RPMI7951 (cell line): ENCODE data around the gene VASH2. TPM values are rescaled to one million over a fixed set of nuclear protein-coding genes. Genes with fewer than 3 reads are reported as not detected.
"Not testable (repeated sequence)": the region's sequence is repeated elsewhere in the genome, so short reads cannot be mapped to it uniquely, and the experiment has no call there.

Experiments
- DNase-seq: peaks from one replicate; pipeline ENCODE4 v3.0.0-alpha.2; 2012; ENCODE audit warnings: low read depth
- total RNA-seq: library from RNA; depleted of rRNA; stranded (reverse); fragments of >200 nt; shearing (Covaris generic); gene quantifications from 2 replicates; pipeline ENCODE4 v1.2.3, GENCODE V29; 2014; rRNA removed

Gene VASH2
- total RNA-seq: 0.48 and 0.88 TPM in 2 replicates

DNA sequence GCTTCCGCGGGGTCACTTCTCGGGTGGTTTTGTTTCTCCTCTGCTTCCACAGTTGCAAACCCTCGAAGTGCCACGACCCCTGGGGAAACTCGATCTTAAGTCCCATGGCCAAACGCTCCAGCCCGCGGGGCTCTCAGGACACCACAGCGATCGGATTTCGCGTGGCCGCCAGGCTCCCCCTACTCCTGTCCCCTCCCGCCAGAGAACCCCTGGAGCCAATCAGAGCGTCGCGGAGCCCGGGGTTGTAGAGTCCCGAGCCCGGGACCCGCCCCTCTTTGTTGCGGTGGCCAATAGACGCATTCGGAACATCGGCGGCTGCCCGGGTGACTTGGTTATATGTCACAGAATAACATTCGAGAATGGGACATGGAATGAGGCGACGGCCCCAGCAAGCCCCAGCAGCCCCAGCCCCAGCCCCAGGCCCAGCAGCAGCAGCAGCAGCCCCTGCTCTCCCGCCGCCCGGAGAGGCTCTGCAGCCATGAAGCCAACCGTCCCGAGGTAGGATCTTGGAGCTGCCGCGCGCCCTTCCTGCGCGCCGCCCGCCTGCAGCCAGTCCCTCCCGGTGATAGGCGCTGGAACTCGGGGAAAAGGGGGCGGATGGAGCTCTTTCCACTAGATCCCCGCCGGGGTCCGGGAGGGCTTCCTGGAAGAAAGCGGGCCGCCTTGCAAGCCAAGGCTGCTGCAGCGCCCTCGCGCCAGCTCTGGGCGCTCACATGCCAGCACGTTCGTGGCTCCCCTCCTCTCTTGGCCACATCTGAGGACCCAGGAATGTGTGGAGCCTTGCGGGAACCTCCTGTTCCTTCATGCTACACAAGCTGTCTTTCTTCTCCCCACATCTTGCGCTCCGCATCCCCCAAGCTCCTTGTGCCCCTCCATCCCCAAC is at the start of gene VASH2:
VASH2 (plus strand) TSS at position 299 of the 883 bp plus-strand sequence. CDS start 1,002 bp downstream, outside the sequence.
- peak; percentile 81 for DNase-seq

DNA sequence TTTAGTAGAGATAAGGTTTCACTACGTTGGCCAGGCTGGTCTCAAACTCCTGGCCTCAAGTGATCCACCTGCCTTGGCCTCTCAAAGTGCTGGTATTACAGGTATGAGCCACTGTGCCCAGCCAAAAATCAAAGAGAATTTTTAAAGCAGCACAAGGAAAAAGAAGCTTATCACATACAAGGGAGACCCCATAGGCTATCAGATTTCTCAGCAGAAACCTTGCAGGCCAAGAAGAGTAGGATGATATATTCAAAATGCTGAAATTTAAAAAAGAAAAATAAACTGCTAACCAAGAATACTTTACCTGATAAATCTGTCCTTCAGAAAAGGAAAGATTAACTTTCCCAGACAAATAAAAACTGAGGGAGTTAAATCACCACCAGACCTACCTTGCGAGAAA is 49.1 kb upstream of the VASH2 start:
- DNase-seq: no peak

DNA sequence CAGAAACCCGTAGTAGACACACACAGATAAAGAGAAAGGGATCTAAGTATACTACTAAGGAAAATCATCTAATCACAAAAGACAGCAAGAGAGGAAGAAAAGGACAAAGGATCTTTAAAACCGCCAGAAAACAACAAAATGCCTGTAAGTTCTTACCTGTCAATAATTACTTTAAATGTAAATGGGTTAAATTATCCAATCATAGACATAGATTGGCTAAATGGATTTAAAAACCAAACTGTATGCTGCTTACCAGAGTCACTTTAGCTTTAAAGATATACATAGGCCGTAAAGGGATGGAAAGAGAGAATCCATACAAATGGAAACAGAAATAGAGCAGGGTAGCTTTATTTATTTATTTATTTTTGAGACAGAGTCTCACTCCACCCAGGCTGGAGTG is 48.3 kb upstream of the VASH2 start:
- DNase-seq: no peak

DNA sequence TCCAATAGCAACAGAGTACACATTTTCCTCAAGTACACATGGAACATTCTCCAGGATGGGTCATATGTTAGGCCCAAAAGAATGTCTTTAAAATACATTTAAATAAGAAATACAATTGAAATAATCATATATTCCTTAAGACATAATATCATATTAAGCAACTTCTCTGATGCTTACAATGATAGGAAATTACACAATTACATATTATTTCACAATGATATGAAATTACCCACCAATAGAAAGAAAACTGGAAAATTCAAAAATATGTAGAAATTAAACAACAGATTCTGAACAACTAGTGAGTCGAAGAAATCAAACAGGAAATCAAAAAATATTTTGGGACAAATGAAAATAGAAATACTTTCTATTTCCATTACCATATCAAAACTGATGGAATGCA is 46.7 kb upstream of the VASH2 start:
- no peak for DNase-seq

DNA sequence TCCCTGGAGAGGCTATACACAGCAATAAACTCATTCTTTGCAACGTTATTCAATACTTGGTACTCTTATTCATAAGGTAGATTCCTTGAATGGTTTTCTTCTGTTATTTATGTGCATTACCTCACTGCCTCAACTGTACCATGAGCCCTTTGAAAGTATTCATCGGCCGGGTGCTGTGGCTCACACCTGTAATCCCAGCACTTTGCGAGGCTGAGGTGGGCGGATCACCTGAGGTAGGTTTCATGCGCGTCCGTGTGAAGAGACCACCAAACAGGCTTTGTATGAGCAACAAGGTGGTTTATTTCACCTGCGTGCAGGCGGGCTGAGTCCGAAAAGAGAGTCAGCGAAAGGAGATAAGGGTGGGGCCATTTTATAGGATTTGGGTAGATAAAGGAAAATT is 42.3 kb upstream of the VASH2 start:
- DNase-seq: not testable (repeated sequence)

DNA sequence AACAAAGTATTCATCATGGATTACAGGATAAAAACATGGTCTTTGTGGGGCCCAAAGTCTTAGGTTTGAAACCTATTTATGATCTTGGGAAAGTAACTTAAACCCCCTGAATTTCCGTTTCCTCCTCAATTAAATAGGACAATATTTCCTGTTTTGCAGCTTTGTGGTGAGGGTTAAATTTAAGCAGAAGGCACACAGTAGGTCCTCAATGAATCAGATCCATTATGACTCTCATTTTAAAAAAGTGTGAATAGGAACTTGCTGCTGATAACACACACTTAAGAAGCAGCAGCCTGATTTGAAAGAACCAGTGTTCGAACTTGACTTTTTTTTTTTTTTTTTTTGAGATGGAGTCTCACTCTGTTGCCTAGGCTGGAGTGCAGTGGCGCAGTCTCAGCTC is 41.4 kb upstream of the VASH2 start:
- DNase-seq: no peak

DNA sequence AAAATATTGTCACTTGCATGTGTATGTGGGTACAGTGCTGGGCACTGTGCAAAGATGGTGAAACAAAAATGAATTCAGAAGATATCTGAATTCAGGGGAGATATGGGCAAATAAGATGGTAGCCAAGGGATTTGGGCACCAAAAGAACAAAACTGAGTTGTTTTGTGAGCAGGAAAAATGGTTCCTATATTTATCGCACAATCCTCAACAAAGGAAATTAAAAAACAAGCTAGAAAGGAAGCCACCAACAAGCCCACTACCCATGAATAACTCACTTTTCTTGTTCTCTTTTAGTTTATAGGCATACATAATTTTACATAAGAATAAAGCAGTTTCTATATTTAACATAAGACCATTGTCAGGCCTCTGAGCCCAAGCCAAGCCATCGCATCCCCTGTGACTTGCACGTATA is 40.7 kb upstream of the VASH2 start:
- no peak for DNase-seq

DNA sequence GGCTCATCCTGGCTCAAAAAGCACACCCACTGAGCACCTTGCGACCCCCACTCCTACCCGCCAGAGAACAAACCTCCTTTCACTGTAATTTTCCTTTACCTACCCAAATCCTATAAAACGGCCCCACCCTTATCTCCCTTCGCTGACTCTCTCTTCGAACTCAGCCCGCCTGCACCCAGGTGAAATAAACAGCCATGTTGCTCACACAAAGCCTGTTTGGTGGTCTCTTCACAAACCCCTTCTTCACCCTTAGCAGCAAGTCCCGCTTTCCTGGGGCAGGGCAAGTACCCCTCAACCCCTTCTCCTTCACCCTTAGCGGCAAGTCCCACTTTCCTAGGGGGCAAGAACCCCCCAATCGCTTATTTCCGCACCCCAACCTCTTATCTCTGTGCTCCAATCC is 40.1 kb upstream of the VASH2 start:
- DNase-seq: not testable (repeated sequence)

DNA sequence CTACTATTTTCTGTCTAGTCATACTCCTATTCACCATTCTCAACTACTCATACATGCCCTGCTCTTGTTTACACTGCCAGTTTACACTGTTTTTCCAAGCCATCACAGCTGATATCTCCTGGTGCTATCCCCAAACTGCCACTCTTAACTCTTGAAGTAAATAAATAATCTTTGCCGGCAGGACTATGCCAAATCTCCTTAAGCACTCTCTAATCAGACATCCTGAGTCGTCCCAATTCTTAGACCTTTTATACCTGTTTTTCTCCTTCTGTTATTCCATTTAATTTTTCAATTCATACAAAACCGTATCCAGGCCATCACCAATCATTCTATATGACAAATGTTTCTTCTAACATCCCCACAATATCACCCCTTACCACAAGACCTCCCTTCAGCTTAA is 36.7 kb upstream of the VASH2 start:
- DNase-seq: not testable (repeated sequence)

DNA sequence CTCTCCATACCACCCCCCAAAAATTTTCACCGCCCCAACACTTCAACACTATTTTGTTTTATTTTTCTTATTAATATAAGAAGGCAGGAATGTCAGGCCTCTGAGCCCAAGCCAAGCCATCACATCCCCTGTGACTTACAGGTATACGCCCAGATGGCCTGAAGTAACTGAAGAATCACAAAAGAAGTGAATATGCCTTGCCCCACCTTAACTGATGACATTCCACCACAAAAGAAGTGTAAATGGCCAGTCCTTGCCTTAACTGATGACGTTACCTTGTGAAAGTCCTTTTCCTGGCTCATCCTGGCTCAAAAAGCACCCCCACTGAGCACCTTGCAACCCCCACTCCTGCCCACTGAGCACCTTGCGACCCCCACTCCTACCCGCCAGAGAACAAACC is 36.2 kb upstream of the VASH2 start:
- not testable (repeated sequence) for DNase-seq

DNA sequence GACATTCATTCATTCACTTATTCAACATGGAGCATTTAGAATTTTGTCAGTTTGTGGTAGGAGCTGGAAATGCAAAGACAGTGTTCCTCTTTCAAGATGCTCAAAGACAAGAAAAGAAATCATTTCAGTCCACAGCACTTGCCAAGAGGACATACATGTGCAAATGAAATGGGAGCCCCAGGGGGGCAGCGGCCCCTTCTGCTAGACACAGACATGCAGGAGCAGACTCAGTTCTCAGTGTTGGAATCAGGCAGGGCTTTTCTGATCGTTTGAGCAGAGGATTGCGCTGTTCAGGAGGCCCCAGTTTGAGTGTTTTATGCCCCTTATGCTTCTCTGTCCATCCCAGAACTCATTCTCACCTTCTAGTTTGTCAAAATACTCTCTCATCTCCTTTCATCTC is 35.6 kb upstream of the VASH2 start:
- DNase-seq: no peak

DNA sequence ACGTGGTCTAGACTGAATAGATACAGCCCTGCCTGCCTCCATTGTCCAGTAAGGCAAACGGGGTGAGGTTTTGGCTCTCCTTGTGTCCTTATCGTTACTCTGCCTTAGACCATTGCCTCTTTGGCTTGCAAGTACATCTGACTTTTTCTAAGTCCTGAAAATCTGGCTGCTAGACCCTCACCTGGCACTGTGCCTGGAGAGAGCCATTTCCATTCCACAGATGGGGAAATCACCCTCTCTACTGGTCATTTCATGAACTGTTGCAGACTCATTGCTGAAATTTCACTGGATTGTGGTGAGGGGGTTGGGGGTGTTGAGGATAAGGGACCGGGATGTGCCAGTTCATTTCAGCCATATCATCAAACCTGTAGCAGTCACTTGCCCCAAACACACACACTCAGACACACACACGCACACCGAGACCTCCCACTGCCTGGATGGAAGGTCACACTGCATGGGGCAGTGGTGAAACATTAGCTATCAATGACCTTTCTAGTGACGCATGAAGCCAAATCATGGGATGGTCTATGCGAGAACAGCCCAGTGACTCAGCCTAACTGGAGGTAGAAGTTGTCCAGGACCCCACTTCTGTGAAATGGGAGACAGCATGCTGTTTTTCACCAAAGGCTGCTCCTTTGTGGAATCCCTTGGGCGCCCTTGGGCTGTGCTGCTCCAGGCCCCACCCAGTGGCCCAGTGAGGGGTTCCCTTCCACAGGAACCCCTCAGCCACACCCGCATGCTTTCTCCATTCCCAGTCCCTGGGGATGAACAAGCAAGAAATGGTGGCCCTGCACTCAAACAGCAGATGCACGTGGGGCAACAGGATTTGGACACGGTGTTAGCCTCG is 34.9 kb upstream of the VASH2 start:
- DNase-seq: no peak

DNA sequence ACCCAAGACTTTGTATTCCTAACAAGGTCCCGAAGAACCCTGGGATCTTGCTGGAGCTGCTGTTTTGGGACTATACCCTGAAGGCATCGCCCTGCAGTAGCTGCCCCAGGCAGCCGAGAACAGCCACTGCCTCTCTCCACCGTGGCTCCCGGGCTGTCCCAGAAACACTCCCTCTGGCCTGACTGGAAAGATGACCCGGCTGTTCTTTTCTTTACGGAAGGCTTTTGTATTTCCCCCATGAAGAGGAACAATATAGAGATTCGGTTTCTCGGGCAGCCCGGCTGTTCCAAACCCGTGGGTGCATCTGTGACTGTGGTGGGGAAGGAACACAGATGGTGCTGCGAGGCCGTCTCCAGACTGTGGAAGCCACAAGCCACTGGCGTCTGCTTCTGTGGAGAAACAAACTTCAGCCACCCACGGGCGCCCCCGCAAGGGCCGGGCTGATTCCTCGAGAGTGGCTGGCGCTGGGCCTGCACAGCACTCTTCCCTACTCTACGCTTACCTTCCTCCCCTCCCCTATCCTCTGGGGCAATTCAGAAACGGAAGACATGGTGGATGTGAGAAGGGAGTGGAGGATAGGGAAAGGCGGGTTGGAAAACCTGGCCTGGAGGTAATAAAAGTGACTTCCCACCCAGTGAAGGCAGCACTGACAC is 33.7 kb upstream of the VASH2 start:
- peak; percentile 50 for DNase-seq

DNA sequence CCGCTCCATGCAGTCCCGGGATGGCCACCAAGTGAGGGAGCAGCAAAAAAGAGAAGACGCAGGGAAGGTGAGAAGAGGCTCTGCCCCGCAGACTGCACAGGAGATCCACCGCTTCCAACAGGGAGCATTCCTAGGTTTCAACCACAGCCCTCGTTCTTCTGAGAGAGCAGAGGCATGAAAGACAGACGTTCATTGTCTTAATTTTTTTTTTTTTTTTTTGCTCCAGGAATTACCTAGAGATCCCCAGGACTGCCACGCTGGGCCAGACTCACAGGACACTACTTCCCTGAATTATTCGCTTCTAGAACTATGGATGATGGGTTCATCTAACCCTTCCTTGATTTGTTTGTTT is 33.2 kb upstream of the VASH2 start:
- DNase-seq: no peak

DNA sequence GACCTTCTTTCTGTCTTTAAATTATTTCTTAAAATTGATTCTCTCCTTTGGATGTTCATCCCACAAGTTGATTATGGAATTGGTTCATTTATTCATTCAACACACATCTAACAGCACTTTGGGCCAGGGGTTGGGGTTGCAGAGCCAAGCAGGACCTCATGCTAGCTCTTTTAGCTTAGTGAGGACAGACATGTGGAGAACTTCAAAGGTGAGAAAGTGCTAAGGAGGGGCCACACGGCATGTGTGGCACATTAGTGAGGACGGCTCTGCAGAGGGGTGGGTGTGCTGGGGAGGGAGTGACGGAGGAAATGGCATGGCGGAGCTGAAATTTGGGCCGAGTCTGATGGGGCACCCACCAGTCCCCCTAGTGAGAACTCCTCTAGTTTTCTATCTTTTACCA is 32.5 kb upstream of the VASH2 start:
- no peak for DNase-seq

DNA sequence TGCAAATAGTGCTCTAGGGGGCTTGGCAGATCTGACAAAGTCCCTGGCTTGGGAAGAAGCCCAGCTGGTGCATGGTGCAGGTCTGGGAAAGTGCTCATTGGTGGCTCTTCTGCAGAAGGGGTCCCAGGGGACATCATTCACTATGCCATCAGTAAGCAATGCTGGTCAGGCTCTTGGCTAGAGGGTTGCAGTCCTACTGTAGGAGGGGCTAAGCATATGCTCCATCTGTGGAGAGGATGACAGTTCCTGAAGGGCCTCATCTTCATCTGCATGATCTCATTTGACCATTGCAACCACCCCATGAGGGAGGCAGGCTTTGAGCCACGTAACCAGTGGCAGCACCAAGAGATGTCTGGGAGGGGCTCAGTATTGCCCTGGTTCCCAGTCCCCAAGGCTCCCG is 31.5 kb upstream of the VASH2 start:
- no peak for DNase-seq

DNA sequence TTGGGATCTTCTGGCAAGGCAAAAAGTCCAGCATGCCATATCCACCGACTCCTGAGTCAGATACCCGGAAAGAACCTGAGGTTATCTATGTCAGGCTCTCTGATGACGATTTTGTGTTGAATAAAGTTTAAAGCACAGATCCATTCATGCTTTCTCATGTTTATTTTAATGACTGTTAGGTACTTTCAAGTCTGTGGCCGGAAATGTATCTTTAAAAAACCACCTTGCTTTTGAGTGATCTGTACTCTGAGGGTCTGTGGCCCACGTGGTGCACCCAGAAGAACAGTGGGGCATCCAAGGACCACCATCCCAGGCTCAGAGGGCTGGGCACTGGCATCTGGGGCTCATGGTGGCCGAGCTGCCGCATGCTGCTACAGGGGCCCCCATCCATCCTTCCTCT is 30.1 kb upstream of the VASH2 start:
- no peak for DNase-seq

DNA sequence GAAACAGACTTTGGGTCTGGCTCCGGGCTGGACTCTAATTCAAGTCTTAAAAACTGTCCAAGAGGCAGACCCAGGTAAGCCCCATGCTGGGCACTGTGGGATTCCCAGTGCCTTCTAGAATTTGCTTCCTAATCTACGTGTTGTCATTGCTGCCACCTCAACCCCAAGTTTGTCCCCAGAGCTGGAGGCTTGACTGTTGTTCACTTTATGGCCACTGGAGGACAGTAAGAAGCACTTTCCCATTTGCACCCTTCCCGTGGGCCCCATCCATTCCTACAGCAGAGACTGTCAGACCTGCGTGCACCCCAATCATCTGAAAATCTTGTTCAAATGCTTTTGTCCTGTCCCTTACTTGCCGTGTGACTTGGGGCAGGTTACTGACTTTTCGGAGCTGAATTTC is 29.4 kb upstream of the VASH2 start:
- DNase-seq: no peak

DNA sequence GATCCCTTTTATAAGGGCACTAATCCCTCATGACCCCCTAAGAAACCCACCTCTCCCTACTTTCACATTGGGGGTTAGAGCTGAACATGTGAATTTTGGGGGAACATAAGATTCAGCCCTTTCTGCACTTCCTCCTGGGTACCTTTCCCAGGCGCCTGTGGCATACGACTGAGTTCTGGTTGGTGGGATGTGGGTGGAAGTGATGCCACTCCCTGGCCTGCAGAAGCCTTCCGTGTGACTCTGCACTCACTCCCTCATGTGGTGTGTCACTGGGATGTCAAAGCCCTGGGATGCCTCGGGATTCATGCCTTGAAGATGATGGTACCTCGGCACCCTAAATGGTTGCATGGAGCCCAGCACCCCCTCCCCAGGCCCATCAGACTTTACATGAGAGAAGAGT is 28.3 kb upstream of the VASH2 start:
- no peak for DNase-seq

DNA sequence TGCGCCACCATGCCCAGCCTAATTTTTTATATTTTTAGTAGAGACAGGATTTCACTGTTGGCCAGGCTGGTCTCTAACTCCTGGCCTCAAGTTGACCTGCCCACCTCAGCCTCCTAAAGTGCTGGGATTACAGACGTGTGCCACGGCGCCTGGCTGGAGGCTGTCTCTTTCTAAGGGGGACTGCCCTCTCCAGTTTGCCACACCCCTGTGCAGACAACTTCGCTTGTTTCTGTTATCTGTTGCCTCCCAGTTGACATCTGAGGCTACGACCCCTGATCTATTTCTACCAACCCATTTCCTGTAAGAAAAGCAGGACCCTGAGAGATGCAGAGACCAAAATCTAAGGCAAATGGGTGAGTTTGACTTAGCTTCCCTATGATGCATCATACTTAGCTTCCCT is 24.0 kb upstream of the VASH2 start:
- DNase-seq: no peak

DNA sequence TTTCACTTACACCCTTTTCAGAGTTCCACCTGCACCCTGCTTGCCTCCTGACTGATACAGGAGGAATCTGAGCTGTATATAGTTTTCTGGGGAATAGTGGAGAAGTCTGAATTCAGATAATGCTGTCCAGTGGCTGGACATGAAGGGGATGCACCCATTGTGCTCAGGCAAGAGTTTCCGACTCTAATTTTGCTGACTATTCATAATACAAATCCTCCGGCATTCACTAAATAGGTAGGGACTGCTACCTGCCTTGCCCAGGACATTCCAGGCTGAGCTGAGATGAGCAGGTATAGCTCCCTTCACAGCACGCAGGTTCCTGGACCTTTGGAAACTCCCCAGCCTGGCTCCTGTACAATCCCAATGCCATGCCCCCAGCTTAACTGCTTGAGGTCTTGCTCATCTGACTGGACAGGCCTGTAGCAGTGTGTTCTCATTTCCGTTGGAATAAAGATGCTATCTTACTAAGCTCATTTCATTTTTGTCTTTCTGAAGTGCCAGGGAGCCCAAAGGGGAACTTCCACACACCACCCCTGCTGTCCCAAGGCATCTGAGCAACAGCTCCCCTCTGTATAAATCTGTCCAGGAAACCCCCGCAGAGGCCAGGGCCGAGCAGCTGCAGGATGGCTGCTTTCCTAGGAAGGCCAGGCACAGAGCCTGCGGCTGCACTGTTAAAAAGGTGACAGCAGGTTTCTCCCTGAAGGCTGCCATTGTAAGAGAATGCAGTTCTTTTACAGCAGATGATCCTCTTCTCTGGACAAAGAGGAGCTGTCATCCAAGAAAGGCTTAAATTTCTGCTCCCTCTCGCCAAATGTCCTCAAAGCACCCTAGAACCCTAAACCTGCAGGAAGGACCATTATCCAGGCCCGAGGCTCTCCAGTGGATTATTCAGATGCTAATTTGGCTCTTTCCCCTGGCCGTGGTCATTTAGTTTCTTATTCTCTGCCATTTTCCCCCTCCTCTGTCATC is 21.7 kb upstream of the VASH2 start:
- no peak for DNase-seq
